SU-DHL-6 (cell line): ENCODE measurements around the gene RFTN2.
A peak's percentile ranks its signal among the peaks of the same experiment; 100 is the strongest.

Experiments used
- H2AFZ ChIP-seq: fragments of 200-600 bp; sonication (generic); 2 replicates; pipeline ENCODE4 v1.6.1; 2014; ENCODE audit warnings: low read depth, mild to moderate bottlenecking, moderate library complexity, mixed read lengths, antibody characterized with exemption, low read length; ENCODE audit not compliant: severe bottlenecking
- H3F3A ChIP-seq: fragments of 200-600 bp; shearing (Covaris generic); 2 replicates; pipeline ENCODE4 v1.6.0; 2016; ENCODE audit warnings: antibody characterized with exemption, mild to moderate bottlenecking; ENCODE audit not compliant: insufficient read depth
- H3K27ac ChIP-seq: fragments of 200-600 bp; sonication (generic); 2 replicates; pipeline ENCODE4 v1.5.1; 2016; ENCODE audit warnings: low read depth, mild to moderate bottlenecking, low read length, moderate library complexity, mixed read lengths
- H3K27me3 ChIP-seq: fragments of 200-600 bp; sonication (generic), shearing (Covaris generic); 2 replicates; pipeline ENCODE4 v1.6.0; 2014; ENCODE audit warnings: mild to moderate bottlenecking, low read length
- H3K36me3 ChIP-seq: fragments of 200-600 bp; sonication (generic); 2 replicates; pipeline ENCODE4 v1.6.1; 2014; ENCODE audit warnings: mild to moderate bottlenecking, low read length, mixed read lengths
- H3K4me2 ChIP-seq: fragments of 300-600, 200-600 bp; shearing (Covaris generic), sonication (generic); 2 replicates; pipeline ENCODE4 v1.6.0; 2014; ENCODE audit warnings: low read length, low read depth, mild to moderate bottlenecking; ENCODE audit not compliant: poor library complexity, severe bottlenecking
- H3K4me3 ChIP-seq: fragments of 200-600 bp; sonication (generic); 2 replicates; pipeline ENCODE4 v1.5.1; 2014; ENCODE audit warnings: antibody characterized with exemption, low read length, mild to moderate bottlenecking, mixed read lengths; ENCODE audit not compliant: insufficient read depth, poor library complexity, severe bottlenecking
- H3K79me2 ChIP-seq: fragments of 200-600 bp; sonication (generic); 2 replicates; pipeline ENCODE4 v1.6.1; 2014; ENCODE audit warnings: mild to moderate bottlenecking, low read length, moderate library complexity; ENCODE audit not compliant: insufficient read depth
- H3K9ac ChIP-seq: fragments of 200-600 bp; sonication (generic); 2 replicates; pipeline ENCODE4 v1.7.0; 2014; ENCODE audit warnings: mild to moderate bottlenecking, low read length
- H3K9me2 ChIP-seq: fragments of 200-600 bp; sonication (generic); replicated peaks from 2 replicates; pipeline ENCODE4 v1.6.1; 2014; ENCODE audit warnings: low read length; ENCODE audit not compliant: insufficient read depth
- H3K9me3 ChIP-seq: fragments of 200-600 bp; sonication (generic); 2 replicates; pipeline ENCODE4 v1.6.1; 2014; ENCODE audit warnings: low read length, mixed read lengths; ENCODE audit not compliant: insufficient read depth
- H4K20me1 ChIP-seq: fragments of 200-600 bp; sonication (generic); 2 replicates; pipeline ENCODE4 v1.6.1; 2014; ENCODE audit warnings: low read depth, mild to moderate bottlenecking, antibody characterized with exemption, low read length, moderate library complexity, mixed read lengths
- CTCF ChIP-seq: fragments of 200-600 bp; sonication (generic); IDR thresholded peaks from one replicate; pipeline ENCODE4 v1.5.1; 2017; ENCODE audit warnings: antibody characterized with exemption, mild to moderate bottlenecking, low read length, moderate library complexity; ENCODE audit not compliant: insufficient read depth, poor library complexity, severe bottlenecking
- EZH2phosphoT487 ChIP-seq: fragments of 200-600 bp; sonication (generic), shearing (Covaris generic); conservative IDR thresholded peaks from 2 replicates; pipeline ENCODE4 v1.6.1; 2018; ENCODE audit warnings: mild to moderate bottlenecking, antibody characterized with exemption, low read length, moderate library complexity, mixed read lengths

RFTN2 gene

GRCh38 chr2:197707316-197708213 lies 32.2 kb upstream of the RFTN2 start:
- peaks cover 19% of the 10 kb centered on the region for H4K20me1 ChIP-seq
- peak overlapping the region; percentile 88 for H3K4me3 ChIP-seq
- peaks cover 20% of the 10 kb centered on the region for H3K36me3 ChIP-seq
- peak overlapping the region; percentile 19 for H3K27ac ChIP-seq
- no peaks in the 10 kb centered on the region for H3K27me3 ChIP-seq
- no peaks in the 10 kb centered on the region for H3K9me2 ChIP-seq
- no peaks in the 10 kb centered on the region for H3F3A ChIP-seq
- H2AFZ ChIP-seq: no peak overlapping the region
- no peaks in the 10 kb centered on the region for H3K9me3 ChIP-seq
- H3K4me2 ChIP-seq: peak overlapping the region; percentile 95
- peak overlapping the region; percentile 82 for H3K9ac ChIP-seq
- TF ChIP-seq EZH2phosphoT487: no peak
- peak; percentile 78 for TF ChIP-seq CTCF
- peaks cover 69% of the 10 kb centered on the region for H3K79me2 ChIP-seq

- H3K27me3 ChIP-seq: no peaks in the 10 kb centered on the region
- no peaks in the 10 kb centered on the region for H3F3A ChIP-seq
- H3K27ac ChIP-seq: peak overlapping the region; percentile 19; the same call in 1 of the 2 replicates
- H4K20me1 ChIP-seq: peaks cover 19% of the 10 kb centered on the region
- peak overlapping the region; percentile 82 for H3K9ac ChIP-seq
- no peaks in the 10 kb centered on the region for H3K9me3 ChIP-seq
- peak overlapping the region; percentile 95 for H3K4me2 ChIP-seq
- no peaks in the 10 kb centered on the region for H3K9me2 ChIP-seq
- H2AFZ ChIP-seq: no peak overlapping the region
- H3K79me2 ChIP-seq: peaks cover 62% of the 10 kb centered on the region
- TF ChIP-seq EZH2phosphoT487 (no peak), CTCF (no peak)
- peaks cover 13% of the 10 kb centered on the region for H3K36me3 ChIP-seq
- H3K4me3 ChIP-seq: peak overlapping the region; percentile 88
Observed at GRCh38 chr2:197706839-197707207, 31.4 kb upstream of the RFTN2 start.

GRCh38 chr2:197705912-197706838 lies 30.8 kb upstream of the RFTN2 start:
- peak overlapping the region; percentile 95 for H3K4me2 ChIP-seq
- peaks cover 18% of the 10 kb centered on the region for H4K20me1 ChIP-seq
- no peaks in the 10 kb centered on the region for H3K9me3 ChIP-seq
- peak overlapping the region; percentile 54 for H3K27ac ChIP-seq
- H3K36me3 ChIP-seq: peaks cover 10% of the 10 kb centered on the region
- no peak for TF ChIP-seq CTCF
- TF ChIP-seq EZH2phosphoT487: no peak
- H3K4me3 ChIP-seq: peak overlapping the region; percentile 88
- H3K79me2 ChIP-seq: peaks cover 55% of the 10 kb centered on the region
- peak overlapping the region; percentile 82 for H3K9ac ChIP-seq
- H3K27me3 ChIP-seq: no peaks in the 10 kb centered on the region
- peak overlapping the region; percentile 49 for H2AFZ ChIP-seq
- H3F3A ChIP-seq: no peaks in the 10 kb centered on the region
- no peaks in the 10 kb centered on the region for H3K9me2 ChIP-seq
